GM12865 (cell line): Measurements from ENCODE around the gene ZFPL1.

Experiments used
- DNase-seq: peaks from one replicate; pipeline ENCODE4 v3.0.0; 2010; ENCODE audit warnings: low read depth
- H3K4me3 ChIP-seq: 2 replicates; pipeline ENCODE4 v1.5.1; 2011; ENCODE audit warnings: mild to moderate bottlenecking, low read depth, low read length, control low read depth
- CTCF ChIP-seq: IDR thresholded peaks from 2 replicates; pipeline ENCODE4 v1.5.1; 2011; ENCODE audit warnings: low read length, control low read depth, low read depth, inconsistent platforms; ENCODE audit not compliant: insufficient read depth; ENCODE audit errors: missing control alignments

The ZFPL1 gene

GRCh38 chr11:65042891-65043290 is 41.1 kb upstream of the ZFPL1 start:
- no peak for DNase-seq
- no peak for TF ChIP-seq CTCF
- no peak overlapping the region for H3K4me3 ChIP-seq

- H3K4me3 ChIP-seq: no peak overlapping the region
Observed at GRCh38 chr11:65043881-65044501, 40.0 kb upstream of the ZFPL1 start.

GRCh38 chr11:65045061-65045460 is 39.0 kb upstream of the ZFPL1 start:
- H3K4me3 ChIP-seq: no peak overlapping the region
- DNase-seq: no peak
- no peak for TF ChIP-seq CTCF

More at GRCh38 chr11:65043881-65044501, 40.0 kb upstream of the ZFPL1 start:
- DNase-seq: no peak
- TF ChIP-seq CTCF: no peak

GRCh38 chr11:65045728-65046127 is 38.3 kb upstream of the ZFPL1 start:
- DNase-seq: no peak
- no peak overlapping the region for H3K4me3 ChIP-seq
- TF ChIP-seq CTCF: no peak

- DNase-seq: no peak
- no peak overlapping the region for H3K4me3 ChIP-seq
- TF ChIP-seq CTCF: no peak
Observed at GRCh38 chr11:65047581-65048422, 36.2 kb upstream of the ZFPL1 start.

GRCh38 chr11:65051398-65051858 is 32.6 kb upstream of the ZFPL1 start:
- TF ChIP-seq CTCF: no peak
- H3K4me3 ChIP-seq: no peak overlapping the region
- DNase-seq: peak; percentile 59
